Right ventricle myocardium inferior (tissue), 1 donor: ENCODE results near the gene PFDN1. TPM values are rescaled to one million over a fixed set of nuclear protein-coding genes. Genes with fewer than 3 reads are reported as not detected.

ENCODE experiments used
- ATAC-seq: fragments of 200-7000 bp; cut with Tn5 transposase; one replicate; pipeline ENCODE4 v1.9.1; 2020; ENCODE audit warnings: mild to moderate bottlenecking, moderate library complexity
- DNase-seq: peaks from one replicate; pipeline ENCODE4 v3.0.0; 2021; ENCODE audit errors: missing footprints
- intact Hi-C: fragments of 100-400 bp; cut with DNase I; formaldehyde crosslinking; loops from one replicate; pipeline ENCODE4 v1.11.0; 2022
- total RNA-seq: library from RNA; stranded (reverse); fragmentation: NEBNext Ultra II Directional; extraction: Animal tissue kit (Norgen Biotek cat#: 25700); gene quantifications from one replicate; pipeline ENCODE4 v1.2.1, GENCODE V29; 2021
- donor health status: DM: no; HTN: yes; CAD: no; lungs with severe emphysema.

The PFDN1 gene
- total RNA-seq, 1 donor from 2014 or later = 80.6 TPM

GRCh38 chr5:140267201-140267540 is 35.7 kb downstream of the PFDN1 start:
- ATAC-seq = peak; percentile 12
- intact Hi-C loops = no loop called here
- no peak for DNase-seq

DNA sequence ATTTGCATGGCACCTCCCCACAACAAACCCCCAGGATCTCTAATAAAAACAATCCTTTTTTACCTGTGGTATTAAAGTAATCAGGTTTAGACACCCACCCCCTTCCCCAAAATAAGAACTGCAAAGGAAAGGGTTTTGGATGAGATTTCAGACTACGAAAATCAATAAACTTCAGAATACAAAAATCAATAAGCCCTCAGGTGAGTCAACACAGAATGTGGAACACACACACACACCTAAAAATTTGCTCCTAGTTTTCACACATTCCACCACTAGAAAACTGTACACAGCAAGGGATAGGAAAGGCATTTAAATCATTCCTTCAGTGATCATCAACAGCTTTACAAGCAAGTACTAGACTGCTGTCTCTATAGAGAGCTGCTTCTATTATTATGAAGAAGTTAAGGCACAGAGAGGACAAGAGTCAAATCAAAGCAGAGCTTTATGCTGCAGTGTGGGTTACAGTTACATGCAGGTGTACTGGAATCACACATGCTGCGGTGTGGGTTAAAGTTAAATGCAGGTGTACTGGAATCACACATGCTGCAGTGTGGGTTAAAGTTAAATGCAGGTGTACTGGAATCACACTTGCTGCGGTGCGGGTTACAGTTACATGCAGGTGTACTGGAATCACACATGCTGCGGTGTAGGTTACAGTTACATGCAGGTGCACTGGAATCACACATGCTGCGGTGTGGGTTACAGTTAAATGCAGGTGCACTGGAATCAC is 36.3 kb downstream of the PFDN1 start:
- DNase-seq = no peak
- intact Hi-C loops = no loop called here

GRCh38 chr5:140265845-140266244 is 37.1 kb downstream of the PFDN1 start:
- no peak for ATAC-seq
- DNase-seq = no peak
- intact Hi-C loops = no loop called here

More for the DNA sequence above, 36.3 kb downstream of the PFDN1 start:
- no peak for ATAC-seq

DNA sequence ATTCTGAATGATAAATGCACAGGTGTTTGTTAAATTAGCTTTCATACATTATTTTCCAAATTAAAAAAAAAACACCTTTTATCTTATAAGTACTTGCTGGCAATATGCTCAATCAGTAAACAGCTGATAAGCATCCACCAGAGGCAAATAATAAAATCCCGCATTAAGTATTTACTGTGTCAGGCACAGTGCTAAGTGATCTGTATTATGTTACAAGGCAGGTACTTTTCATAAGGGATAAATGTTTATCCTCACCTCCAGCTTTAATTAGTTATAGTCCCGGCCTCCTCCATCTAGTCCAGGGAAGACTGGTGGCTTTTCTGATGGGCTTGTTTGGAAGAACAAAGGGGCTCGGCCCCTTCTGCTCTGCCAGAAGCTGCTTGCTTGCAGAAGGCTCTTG is 40.1 kb downstream of the PFDN1 start:
- DNase-seq (no peak), ATAC-seq (no peak)
- intact Hi-C loops = loop anchor here (5.0 kb wide), 1 partner anchor 84 kb away; the partner anchor contains the start of gene HBEGF

- no peak for ATAC-seq
- intact Hi-C loops = loop anchor here (5.0 kb wide), 1 partner anchor 85 kb away; the partner anchor contains the start of gene HBEGF
These were observed 40.7 kb downstream of the PFDN1 start for GRCh38 chr5:140262221-140262620.

GRCh38 chr5:140261403-140262171 is 41.3 kb downstream of the PFDN1 start:
- intact Hi-C loops = loop anchor here (5.0 kb wide), 1 partner anchor 86 kb away; the partner anchor contains the start of gene HBEGF
- ATAC-seq = peak; percentile 95
- DNase-seq = peak; percentile 83

More at GRCh38 chr5:140262221-140262620, 40.7 kb downstream of the PFDN1 start:
- DNase-seq = no peak

DNA sequence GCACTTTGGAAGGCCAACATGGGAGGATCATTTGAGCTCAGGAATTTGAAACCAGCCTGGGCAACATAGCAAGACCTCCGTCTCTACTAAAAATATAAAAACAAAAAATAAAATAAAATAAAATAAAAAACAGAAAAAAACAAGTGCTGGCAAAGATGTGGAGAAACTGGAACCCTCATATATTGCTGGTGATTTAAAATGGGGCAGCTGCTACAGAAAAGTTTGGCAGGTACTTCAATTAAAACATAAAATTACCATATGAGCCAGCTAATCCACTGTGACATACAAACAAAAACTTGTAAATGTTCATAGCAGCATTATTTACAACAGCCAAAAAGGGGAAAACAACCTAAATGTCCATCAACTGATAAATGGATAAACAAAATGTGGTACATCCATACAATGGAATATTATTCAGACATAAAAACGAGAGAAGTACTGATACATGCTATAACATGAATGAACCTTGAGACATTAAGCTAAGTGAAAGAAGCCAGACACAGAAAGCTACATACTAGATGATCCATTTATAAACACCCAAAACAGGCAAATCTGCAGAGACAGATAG is 42.7 kb downstream of the PFDN1 start:
- intact Hi-C loops = loop anchor here (5.0 kb wide), 1 partner anchor 87 kb away; the partner anchor contains the start of gene HBEGF
- DNase-seq (no peak), ATAC-seq (no peak)

- DNase-seq (no peak), ATAC-seq (no peak)
- intact Hi-C loops = no loop called here
These were observed 43.4 kb downstream of the PFDN1 start for GRCh38 chr5:140259500-140259899.

DNA sequence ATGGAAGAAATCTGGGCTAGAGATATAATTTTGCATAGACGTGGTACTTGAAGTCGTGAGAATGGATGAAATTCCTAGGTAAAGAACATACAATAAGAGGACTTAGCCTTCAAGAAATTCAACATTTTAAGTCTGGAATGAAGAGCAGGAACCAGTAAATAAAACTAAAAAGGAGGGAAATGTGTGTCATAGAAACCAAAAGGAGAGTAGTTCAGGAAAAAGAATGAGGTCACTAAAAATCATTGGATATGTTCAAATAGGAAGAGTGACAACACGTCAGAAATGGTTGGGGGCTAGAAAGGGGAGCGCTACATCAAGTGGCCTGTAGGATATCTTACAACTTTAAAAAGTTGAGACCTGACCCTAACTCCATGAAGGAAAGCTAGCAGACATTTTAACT is 44.0 kb downstream of the PFDN1 start:
- DNase-seq = no peak
- ATAC-seq = no peak
- intact Hi-C loops = no loop called here

- intact Hi-C loops = no loop called here
- ATAC-seq = no peak
- DNase-seq = no peak
These were observed 44.9 kb downstream of the PFDN1 start for GRCh38 chr5:140258016-140258415.

DNA sequence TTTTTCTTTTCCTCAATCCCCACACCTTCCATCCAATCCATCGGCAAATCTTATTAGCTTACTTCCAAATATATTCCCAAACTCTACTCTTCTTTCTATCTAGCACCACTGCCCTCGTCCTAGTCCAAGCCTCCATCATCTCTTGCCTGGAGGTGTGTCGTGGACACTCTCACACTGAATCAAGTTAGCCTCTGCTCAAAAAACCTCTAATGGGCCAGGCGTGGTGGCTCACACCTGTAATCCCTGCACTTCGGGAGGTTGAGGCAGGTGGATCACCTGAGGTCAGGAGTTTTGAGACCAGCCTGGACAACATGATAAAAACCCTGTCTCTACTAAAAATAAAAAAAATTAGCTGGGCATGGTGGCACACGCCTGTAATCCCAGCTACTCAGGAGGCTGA is 46.2 kb downstream of the PFDN1 start:
- ATAC-seq = no peak
- intact Hi-C loops = no loop called here
- no peak for DNase-seq

DNA sequence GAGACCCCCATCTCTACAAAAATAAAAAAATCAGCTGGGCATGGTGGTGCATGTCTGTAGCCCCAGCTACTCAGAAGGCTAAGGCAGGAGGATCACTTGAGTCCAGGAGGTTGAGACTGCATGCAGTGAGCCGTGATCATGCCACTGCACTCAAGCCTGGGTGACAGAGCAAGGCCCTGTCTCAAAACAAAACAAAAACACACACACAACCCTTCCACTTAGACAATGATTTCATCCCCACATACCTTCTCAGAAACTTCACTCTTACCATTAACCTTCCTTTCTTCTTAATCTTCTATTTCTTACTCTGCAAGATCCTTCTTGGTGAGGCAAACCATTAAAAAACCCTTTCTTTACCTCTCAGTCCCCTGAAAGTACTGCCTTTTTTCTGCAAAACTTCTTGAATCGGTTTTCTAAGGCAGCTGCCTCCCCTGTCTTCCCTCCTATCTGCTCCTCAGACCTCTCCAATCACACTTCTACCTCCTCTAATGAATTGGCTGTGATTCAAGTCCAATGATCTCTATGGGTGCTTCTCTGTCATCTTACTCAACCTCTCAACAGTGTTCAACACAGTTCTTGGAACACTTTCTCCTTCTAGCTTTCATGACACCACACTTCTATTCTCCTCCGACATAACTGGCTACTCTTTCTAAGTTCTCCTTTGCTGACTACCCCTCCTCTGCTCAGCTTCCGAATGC is 47.3 kb downstream of the PFDN1 start:
- intact Hi-C loops = no loop called here
- ATAC-seq = no peak
- no peak for DNase-seq

DNA sequence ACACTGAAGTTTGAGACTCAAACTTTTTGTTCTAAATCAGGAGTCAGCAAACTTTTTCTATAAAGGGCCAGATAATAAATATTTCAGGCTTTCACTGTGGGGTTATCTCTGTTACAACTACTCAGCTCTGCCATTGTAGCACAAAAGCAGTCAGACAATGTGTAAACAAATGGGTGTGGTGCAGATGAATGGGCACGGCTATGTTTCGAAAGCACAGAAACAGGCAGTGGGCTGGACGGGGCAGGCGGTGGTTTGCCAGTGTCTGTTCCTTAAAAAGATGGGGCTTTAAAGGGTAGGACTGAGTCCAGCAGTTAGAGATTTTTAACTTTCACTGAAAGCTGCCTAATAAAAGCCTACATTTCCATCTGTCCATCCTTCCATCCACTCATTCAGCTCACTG is 48.9 kb downstream of the PFDN1 start:
- DNase-seq (peak; percentile 68), ATAC-seq (no peak)
- intact Hi-C loops = no loop called here

- intact Hi-C loops = no loop called here
- DNase-seq (no peak), ATAC-seq (no peak)
These were observed 50.3 kb downstream of the PFDN1 start for GRCh38 chr5:140252470-140253126.

DNA sequence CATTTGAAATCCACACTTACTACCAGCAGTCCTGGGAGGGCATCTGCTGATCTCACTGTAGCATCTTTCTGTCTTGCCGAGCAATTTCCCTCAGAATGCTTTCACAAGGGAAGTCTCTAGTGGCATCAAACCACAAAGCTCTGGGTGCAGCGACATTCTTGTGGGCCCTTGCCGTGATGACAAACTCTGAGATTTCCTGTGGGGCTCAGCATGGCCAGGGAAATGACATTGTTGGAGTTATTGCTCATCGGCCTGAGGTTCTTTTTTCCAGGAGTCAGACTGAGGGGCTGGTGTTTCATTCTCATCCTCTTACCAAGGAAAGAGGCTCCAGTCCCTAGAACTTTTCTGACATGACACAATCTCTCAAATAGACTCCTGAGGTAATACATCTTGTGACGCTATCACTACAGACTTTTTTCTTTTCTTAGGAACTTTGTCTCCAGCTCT is 51.4 kb downstream of the PFDN1 start:
- intact Hi-C loops = no loop called here
- DNase-seq (no peak), ATAC-seq (peak; percentile 23)

DNA sequence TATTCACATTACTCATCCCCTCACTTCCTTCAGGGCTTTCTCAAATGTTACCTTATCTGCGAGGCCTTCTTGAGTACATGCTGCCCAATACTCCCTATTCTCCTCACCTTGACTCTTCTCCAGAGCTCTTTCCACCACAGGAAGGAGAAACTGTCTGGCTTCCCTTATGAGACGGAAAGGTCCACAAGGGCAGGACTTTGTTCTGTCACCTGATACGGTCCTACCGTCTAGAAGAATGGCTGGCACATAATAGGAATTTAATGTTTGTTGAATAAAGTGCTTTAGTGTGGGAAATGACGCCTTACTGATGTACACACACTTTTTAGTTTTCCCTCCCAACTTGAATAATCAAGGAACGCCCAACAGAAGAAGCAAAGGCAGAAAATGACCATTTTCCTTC is 52.5 kb downstream of the PFDN1 start:
- ATAC-seq (no peak), DNase-seq (no peak)
- intact Hi-C loops = no loop called here

DNA sequence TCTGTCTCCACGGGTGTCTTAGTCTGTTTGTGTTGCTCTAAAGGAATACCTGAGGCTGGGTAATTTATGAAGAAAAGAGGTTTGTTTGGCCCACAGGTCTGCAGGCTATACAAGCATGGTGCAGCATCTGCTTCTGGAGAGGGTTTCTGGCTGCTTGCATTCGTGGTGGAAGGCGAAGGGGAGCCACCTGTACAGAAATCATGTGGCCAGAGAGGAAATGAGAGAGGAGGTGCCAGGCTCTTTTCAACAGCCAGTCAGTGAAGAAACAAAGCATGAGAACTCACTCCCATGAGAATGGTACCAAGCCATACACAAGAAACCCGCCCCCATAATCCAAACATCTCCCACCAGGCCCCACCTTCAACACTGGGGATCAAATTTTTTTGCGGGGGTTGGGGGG is 53.4 kb downstream of the PFDN1 start:
- no peak for DNase-seq
- no peak for ATAC-seq
- intact Hi-C loops = no loop called here

DNA sequence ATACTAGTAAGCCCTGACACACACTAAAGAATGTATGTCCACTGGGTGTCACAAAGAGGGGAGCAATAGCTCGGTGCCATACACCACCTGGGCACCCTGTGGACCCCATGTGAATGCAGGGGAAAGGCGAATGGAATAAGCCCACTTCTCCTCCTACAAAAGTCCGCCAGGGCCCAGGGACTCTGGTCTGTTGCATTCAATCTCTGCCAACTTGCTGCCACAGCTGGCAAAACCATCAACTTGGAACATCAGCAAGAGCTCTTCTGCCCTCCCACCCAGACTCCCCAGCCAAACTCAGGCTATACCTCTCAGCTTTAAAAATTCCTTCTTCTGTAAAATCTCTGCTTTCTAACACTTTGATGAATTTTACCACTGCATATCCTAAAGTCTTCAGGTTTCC is 54.5 kb downstream of the PFDN1 start:
- no peak for DNase-seq
- intact Hi-C loops = no loop called here
- ATAC-seq = no peak
